Hepatocyte (in vitro differentiated cells): ENCODE data around the gene LHX6.

Experiments
- EZH2 ChIP-seq: fragments of 200-600 bp; sonication (generic); IDR thresholded peaks from 2 replicates; pipeline ENCODE4 v1.6.1; 2016; ENCODE audit warnings: antibody characterized with exemption, mild to moderate bottlenecking, borderline replicate concordance
- EZH2phosphoT487 ChIP-seq: fragments of 200-600 bp; sonication (generic); IDR thresholded peaks from one replicate; pipeline ENCODE4 v1.6.1; 2018; ENCODE audit warnings: antibody characterized with exemption, mild to moderate bottlenecking, low read depth, moderate library complexity; ENCODE audit not compliant: unreplicated experiment, severe bottlenecking
- TF ChIP-seq, protein P1 (sequence below): fragments of 200-600 bp; sonication (generic); IDR thresholded peaks from 2 replicates; pipeline ENCODE4 v1.5.1; 2016; ENCODE audit warnings: antibody characterized with exemption, mild to moderate bottlenecking; ENCODE audit not compliant: poor library complexity

DNA sequence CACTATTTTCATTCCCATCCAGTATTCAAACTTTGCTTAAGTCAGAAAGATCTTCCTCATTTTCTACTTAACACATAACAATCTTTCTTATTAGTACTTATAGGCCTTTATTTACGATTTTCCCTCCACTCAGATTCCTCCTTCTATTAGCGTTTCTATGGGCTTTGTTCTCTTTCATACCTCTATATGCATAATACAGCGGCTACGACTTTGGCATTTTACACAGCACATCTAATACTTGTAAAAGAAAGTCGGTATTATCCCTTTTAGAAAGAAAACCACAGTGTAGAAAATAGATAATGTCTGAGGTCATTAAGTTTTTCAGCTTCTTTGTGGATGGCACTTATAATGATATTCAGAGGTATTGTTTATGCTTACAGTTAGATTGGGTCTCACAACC, 27.4 kb upstream of the LHX6 start:
- TF ChIP-seq, protein P1, sequence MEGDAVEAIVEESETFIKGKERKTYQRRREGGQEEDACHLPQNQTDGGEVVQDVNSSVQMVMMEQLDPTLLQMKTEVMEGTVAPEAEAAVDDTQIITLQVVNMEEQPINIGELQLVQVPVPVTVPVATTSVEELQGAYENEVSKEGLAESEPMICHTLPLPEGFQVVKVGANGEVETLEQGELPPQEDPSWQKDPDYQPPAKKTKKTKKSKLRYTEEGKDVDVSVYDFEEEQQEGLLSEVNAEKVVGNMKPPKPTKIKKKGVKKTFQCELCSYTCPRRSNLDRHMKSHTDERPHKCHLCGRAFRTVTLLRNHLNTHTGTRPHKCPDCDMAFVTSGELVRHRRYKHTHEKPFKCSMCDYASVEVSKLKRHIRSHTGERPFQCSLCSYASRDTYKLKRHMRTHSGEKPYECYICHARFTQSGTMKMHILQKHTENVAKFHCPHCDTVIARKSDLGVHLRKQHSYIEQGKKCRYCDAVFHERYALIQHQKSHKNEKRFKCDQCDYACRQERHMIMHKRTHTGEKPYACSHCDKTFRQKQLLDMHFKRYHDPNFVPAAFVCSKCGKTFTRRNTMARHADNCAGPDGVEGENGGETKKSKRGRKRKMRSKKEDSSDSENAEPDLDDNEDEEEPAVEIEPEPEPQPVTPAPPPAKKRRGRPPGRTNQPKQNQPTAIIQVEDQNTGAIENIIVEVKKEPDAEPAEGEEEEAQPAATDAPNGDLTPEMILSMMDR: no peak
- TF ChIP-seq EZH2: no peak
- no peak for TF ChIP-seq EZH2phosphoT487
